ENCODE data around the gene IL4I1.

DNA sequence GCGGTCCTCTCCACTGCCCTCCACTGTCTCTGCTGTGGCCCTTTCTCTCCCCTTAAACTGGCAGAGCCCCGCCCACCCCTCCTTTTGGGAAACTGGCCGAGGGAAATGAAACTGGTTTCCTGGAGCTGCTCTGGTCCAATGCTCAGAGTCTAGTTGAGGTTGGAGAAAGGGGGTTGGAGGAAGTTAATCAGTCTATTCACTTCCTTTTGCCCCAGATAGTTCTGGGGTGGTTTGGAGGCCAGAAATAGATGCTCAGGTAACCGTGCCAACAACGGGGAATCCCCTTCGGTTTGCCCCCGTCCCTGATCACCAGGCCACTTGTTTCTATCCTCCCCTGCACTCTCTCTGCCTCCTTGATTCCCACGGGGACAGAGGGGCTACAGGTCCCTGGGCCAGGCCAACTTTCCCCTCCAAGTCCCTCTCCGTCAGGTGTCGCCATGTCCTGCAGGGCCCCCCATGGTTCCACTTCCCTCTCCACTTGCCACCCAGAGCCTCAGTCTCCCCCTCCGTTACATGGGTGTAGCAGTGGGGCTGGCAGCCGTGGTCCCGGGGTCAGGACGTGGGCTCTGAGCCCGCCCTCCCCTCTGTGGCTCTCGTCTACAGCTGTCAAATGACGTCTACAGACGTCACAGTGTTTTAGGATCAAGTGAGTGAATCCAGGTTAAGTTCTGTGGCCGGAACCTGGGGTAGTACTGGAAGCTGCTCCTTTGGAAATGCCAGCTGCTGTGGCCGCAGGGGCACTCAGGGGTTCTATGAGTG lies at the start of gene IL4I1:
- TF ChIP-seq, protein P1, sequence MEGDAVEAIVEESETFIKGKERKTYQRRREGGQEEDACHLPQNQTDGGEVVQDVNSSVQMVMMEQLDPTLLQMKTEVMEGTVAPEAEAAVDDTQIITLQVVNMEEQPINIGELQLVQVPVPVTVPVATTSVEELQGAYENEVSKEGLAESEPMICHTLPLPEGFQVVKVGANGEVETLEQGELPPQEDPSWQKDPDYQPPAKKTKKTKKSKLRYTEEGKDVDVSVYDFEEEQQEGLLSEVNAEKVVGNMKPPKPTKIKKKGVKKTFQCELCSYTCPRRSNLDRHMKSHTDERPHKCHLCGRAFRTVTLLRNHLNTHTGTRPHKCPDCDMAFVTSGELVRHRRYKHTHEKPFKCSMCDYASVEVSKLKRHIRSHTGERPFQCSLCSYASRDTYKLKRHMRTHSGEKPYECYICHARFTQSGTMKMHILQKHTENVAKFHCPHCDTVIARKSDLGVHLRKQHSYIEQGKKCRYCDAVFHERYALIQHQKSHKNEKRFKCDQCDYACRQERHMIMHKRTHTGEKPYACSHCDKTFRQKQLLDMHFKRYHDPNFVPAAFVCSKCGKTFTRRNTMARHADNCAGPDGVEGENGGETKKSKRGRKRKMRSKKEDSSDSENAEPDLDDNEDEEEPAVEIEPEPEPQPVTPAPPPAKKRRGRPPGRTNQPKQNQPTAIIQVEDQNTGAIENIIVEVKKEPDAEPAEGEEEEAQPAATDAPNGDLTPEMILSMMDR (IDR thresholded peaks at IDR 0.05; ENCODE audit: low read depth, low read length): no peak
- TF ChIP-seq, protein P2, sequence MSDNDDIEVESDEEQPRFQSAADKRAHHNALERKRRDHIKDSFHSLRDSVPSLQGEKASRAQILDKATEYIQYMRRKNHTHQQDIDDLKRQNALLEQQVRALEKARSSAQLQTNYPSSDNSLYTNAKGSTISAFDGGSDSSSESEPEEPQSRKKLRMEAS (IDR thresholded peaks at IDR 0.05; ENCODE audit: low read depth, low read length): no peak
- TF ChIP-seq POLR2A (IDR thresholded peaks at IDR 0.05; ENCODE audit: extremely low read depth, insufficient read length): no peak

Measured in NB4 (cell line).